Measurements from ENCODE around the gene ZNF614.
"Not testable (repeated sequence)": the region's sequence is repeated elsewhere in the genome, so short reads cannot be mapped to it uniquely, and the experiment has no call there.

DNA sequence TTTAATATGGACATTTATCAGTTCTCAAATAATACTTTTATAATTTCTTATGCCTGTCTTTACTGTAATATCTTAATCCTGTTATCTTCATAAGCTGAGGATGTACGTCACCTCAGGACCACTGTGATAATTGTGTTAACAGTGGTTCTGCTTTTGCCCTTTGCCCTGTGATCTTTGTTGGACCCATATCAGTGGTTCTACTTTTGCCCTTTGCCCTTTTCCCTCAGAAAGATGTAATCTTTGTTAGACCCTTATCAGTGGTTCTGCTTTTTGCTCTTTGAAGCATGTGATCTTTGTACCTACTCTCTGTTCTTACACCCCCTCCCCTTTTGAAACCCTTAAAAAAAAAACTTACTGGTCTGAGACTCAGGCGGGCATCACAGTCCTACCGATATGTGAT lies 28.3 kb upstream of the ZNF614 start:
- not testable (repeated sequence) for TF ChIP-seq HDGF (IDR thresholded peaks at IDR 0.05); TAF1 (IDR thresholded peaks at IDR 0.05; ENCODE audit: borderline replicate concordance, low read depth, low read length); MYB (IDR thresholded peaks at IDR 0.05; ENCODE audit: borderline replicate concordance, low read depth, low read length); SIN3A (IDR thresholded peaks at IDR 0.05; ENCODE audit: low read depth, low read length); BHLHE40 (IDR thresholded peaks at IDR 0.05; ENCODE audit: borderline replicate concordance in 1 of 2, low read depth in 2 of 2, low read length in 1 of 2); CBFB (IDR thresholded peaks at IDR 0.05; ENCODE audit: low read depth); PML (IDR thresholded peaks at IDR 0.05; ENCODE audit: low read length); SP1 (IDR thresholded peaks at IDR 0.05; ENCODE audit: low read depth, low read length); ZNF384 (IDR thresholded peaks at IDR 0.05; ENCODE audit: borderline replicate concordance, low read depth, low read length); CBX3 (IDR thresholded peaks at IDR 0.05; ENCODE audit: borderline replicate concordance, low read depth)
- TF ChIP-seq, protein P1, sequence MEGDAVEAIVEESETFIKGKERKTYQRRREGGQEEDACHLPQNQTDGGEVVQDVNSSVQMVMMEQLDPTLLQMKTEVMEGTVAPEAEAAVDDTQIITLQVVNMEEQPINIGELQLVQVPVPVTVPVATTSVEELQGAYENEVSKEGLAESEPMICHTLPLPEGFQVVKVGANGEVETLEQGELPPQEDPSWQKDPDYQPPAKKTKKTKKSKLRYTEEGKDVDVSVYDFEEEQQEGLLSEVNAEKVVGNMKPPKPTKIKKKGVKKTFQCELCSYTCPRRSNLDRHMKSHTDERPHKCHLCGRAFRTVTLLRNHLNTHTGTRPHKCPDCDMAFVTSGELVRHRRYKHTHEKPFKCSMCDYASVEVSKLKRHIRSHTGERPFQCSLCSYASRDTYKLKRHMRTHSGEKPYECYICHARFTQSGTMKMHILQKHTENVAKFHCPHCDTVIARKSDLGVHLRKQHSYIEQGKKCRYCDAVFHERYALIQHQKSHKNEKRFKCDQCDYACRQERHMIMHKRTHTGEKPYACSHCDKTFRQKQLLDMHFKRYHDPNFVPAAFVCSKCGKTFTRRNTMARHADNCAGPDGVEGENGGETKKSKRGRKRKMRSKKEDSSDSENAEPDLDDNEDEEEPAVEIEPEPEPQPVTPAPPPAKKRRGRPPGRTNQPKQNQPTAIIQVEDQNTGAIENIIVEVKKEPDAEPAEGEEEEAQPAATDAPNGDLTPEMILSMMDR (IDR thresholded peaks at IDR 0.05 in 2 of 3, conservative IDR thresholded peaks at IDR 0.05 in 1 of 3; ENCODE audit: control insufficient read depth in 2 of 3, extremely low read depth in 1 of 3, insufficient read depth in 1 of 3, low read depth in 3 of 3, low read length in 3 of 3): not testable (repeated sequence)
- TF ChIP-seq, protein P2, sequence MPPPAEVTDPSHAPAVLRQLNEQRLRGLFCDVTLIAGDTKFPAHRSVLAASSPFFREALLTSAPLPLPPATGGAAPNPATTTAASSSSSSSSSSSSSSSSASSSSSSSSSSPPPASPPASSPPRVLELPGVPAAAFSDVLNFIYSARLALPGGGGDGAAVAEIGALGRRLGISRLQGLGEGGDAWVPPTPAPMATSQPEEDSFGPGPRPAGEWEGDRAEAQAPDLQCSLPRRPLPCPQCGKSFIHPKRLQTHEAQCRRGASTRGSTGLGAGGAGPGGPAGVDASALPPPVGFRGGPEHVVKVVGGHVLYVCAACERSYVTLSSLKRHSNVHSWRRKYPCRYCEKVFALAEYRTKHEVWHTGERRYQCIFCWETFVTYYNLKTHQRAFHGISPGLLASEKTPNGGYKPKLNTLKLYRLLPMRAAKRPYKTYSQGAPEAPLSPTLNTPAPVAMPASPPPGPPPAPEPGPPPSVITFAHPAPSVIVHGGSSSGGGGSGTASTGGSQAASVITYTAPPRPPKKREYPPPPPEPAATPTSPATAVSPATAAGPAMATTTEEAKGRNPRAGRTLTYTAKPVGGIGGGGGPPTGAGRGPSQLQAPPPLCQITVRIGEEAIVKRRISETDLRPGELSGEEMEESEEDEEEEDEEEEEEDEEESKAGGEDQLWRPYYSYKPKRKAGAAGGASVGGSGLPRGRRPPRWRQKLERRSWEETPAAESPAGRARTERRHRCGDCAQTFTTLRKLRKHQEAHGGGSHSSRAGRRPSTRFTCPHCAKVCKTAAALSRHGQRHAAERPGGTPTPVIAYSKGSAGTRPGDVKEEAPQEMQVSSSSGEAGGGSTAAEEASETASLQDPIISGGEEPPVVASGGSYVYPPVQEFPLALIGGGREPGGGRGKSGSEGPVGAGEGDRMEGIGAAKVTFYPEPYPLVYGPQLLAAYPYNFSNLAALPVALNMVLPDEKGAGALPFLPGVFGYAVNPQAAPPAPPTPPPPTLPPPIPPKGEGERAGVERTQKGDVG (CRISPR knock-in tag; IDR thresholded peaks at IDR 0.05): not testable (repeated sequence)
- TF ChIP-seq, protein P3, sequence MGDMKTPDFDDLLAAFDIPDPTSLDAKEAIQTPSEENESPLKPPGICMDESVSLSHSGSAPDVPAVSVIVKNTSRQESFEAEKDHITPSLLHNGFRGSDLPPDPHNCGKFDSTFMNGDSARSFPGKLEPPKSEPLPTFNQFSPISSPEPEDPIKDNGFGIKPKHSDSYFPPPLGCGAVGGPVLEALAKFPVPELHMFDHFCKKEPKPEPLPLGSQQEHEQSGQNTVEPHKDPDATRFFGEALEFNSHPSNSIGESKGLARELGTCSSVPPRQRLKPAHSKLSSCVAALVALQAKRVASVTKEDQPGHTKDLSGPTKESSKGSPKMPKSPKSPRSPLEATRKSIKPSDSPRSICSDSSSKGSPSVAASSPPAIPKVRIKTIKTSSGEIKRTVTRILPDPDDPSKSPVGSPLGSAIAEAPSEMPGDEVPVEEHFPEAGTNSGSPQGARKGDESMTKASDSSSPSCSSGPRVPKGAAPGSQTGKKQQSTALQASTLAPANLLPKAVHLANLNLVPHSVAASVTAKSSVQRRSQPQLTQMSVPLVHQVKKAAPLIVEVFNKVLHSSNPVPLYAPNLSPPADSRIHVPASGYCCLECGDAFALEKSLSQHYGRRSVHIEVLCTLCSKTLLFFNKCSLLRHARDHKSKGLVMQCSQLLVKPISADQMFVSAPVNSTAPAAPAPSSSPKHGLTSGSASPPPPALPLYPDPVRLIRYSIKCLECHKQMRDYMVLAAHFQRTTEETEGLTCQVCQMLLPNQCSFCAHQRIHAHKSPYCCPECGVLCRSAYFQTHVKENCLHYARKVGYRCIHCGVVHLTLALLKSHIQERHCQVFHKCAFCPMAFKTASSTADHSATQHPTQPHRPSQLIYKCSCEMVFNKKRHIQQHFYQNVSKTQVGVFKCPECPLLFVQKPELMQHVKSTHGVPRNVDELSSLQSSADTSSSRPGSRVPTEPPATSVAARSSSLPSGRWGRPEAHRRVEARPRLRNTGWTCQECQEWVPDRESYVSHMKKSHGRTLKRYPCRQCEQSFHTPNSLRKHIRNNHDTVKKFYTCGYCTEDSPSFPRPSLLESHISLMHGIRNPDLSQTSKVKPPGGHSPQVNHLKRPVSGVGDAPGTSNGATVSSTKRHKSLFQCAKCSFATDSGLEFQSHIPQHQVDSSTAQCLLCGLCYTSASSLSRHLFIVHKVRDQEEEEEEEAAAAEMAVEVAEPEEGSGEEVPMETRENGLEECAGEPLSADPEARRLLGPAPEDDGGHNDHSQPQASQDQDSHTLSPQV (IDR thresholded peaks at IDR 0.05): not testable (repeated sequence)
- TF ChIP-seq, protein P4, sequence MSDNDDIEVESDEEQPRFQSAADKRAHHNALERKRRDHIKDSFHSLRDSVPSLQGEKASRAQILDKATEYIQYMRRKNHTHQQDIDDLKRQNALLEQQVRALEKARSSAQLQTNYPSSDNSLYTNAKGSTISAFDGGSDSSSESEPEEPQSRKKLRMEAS (IDR thresholded peaks at IDR 0.05; ENCODE audit: low read depth, low read length): not testable (repeated sequence)

All from GM12878 (cell line).